IMR-90 (cell line): ENCODE measurements around the gene WDR3. TPM values are rescaled to one million over a fixed set of nuclear protein-coding genes. Genes with fewer than 3 reads are reported as not detected.

ENCODE experiments used
- polyA plus RNA-seq, 3 experiments: library from polyadenylated mRNA; depleted of rRNA; stranded (reverse); fragments of >200 nt; gene quantifications; 2 replicates each; pipeline ENCODE4 v1.2.3, GENCODE V29; 2012; ENCODE audit warnings: low replicate concordance in 1 of 3
- total RNA-seq: library from RNA; depleted of rRNA; stranded (reverse); fragments of >200 nt; gene quantifications from 2 replicates; pipeline ENCODE4 v1.2.3, GENCODE V29; 2012; rRNA removed

WDR3 gene
- total and polyA plus RNA-seq, 2 of the 4 experiments (the other 2 are of a cell fraction) = 16.7 to 88.5 TPM

Other genes with a start within 250 kb of the WDR3 start
- 26.7 and 27.1 TPM in 2 replicates for gene GDAP2, start 118 bp upstream of the WDR3 start, total RNA-seq
- gene GDAP2, start 118 bp upstream of the WDR3 start, polyA plus RNA-seq (2012; rRNA removed) = 5.4 and 6.0 TPM in 2 replicates